GM13977 (cell line): ENCODE measurements around the gene CYP4F2.
"Not testable (repeated sequence)": the region's sequence is repeated elsewhere in the genome, so short reads cannot be mapped to it uniquely, and the experiment has no call there.

Experiments used
- DNase-seq: peaks from one replicate; pipeline ENCODE4 v3.0.0; 2012; ENCODE audit warnings: low spot score
- CTCF ChIP-seq: IDR thresholded peaks from 2 replicates; pipeline ENCODE4 v1.5.1; 2012; ENCODE audit warnings: mild to moderate bottlenecking, control low read depth; ENCODE audit not compliant: insufficient read depth; ENCODE audit errors: extremely low read depth, missing control alignments
- in situ Hi-C: fragments of 300-500 bp; cut with MboI; formaldehyde crosslinking; loops from one replicate; pipeline ENCODE4 v1.12.0; 2022; ENCODE audit warnings: low sequenced_read_pairs, low pct_unique_long_range_greater_than_20kb, mixed read lengths, inconsistent platforms; ENCODE audit not compliant: unreplicated experiment

The CYP4F2 gene

GRCh38 chr19:15840833-15841232 lies 57.0 kb downstream of the CYP4F2 start:
- in situ Hi-C loops, result loop anchor here (25.0 kb wide), 1 partner anchor 321 kb away; the partner anchor contains the start of gene CIB3
- DNase-seq, result no peak
- no peak for TF ChIP-seq CTCF

- in situ Hi-C loops, result loop anchor here (25.0 kb wide), 1 partner anchor 322 kb away; the partner anchor contains the start of gene CIB3
These were observed 58.0 kb downstream of the CYP4F2 start for GRCh38 chr19:15839888-15840287.

GRCh38 chr19:15838351-15838750 lies 59.5 kb downstream of the CYP4F2 start:
- in situ Hi-C loops, result loop anchor here (25.0 kb wide), 1 partner anchor 324 kb away; the partner anchor contains the start of gene CIB3
- no peak for TF ChIP-seq CTCF
- no peak for DNase-seq

More at GRCh38 chr19:15839888-15840287, 58.0 kb downstream of the CYP4F2 start:
- DNase-seq, result not testable (repeated sequence)

- DNase-seq, result no peak
- in situ Hi-C loops, result loop anchor here (25.0 kb wide), 1 partner anchor 325 kb away; the partner anchor contains the start of gene CIB3
- TF ChIP-seq CTCF, result no peak
These were observed 60.6 kb downstream of the CYP4F2 start for GRCh38 chr19:15837221-15837731.

GRCh38 chr19:15836330-15837220 lies 61.3 kb downstream of the CYP4F2 start:
- no peak for TF ChIP-seq CTCF
- in situ Hi-C loops, result loop anchor here (25.0 kb wide), 1 partner anchor 326 kb away; the partner anchor contains the start of gene CIB3
- peak; percentile 93 for DNase-seq

- in situ Hi-C loops, result loop anchor here (25.0 kb wide), 1 partner anchor 327 kb away; the partner anchor contains the start of gene CIB3
- DNase-seq, result not testable (repeated sequence)
These were observed 62.1 kb downstream of the CYP4F2 start for GRCh38 chr19:15835565-15836329.

- in situ Hi-C loops, result loop anchor here (25.0 kb wide), 1 partner anchor 328 kb away; the partner anchor contains the start of gene CIB3
- DNase-seq, result not testable (repeated sequence)
These were observed 63.6 kb downstream of the CYP4F2 start for GRCh38 chr19:15834232-15834631.

GRCh38 chr19:15831626-15832025 lies 66.2 kb downstream of the CYP4F2 start:
- in situ Hi-C loops, result loop anchor here (25.0 kb wide), 1 partner anchor 331 kb away; the partner anchor contains the start of gene CIB3
- no peak for DNase-seq
- no peak for TF ChIP-seq CTCF
